Measurements from ENCODE around the gene EIF5.

The EIF5 gene

DNA sequence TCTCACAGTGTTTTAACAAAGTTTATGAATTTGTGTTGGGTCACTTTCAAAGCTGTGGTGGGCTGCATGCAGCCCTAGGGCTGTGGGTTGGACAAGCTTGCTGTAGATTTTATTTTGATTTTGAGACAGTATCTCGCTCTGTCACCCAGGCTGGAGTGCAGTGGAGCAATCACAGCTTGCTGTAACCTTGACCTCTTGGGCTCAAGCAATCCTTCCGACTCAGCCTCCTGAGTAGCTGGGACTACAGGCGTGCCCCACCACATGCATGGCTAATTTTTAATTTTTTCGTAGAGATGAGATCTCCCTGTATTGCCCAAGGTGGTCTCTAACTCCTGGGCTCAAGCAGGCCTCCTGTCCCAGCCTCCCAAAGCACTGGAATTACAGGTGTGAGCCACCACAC is 56.6 kb downstream of the EIF5 start:
- peaks cover 2% of the 10 kb centered on the region for H3K4me1 ChIP-seq (ENCODE audit: control insufficient read depth, low read depth, low read length)
- no peak overlapping the region for H3K27ac ChIP-seq (ENCODE audit: low read depth, low read length)
- H2AK5ac ChIP-seq (ENCODE audit: low read length), result no peak overlapping the region
- no peak overlapping the region for H2BK5ac ChIP-seq (ENCODE audit: low read length)
- no peak overlapping the region for H3K18ac ChIP-seq (ENCODE audit: low read length)
- H4K8ac ChIP-seq (ENCODE audit: low read depth, low read length), result no peak overlapping the region
- H2BK120ac ChIP-seq (ENCODE audit: low read depth, low read length), result no peak overlapping the region
- DNase-seq, result no peak
- no peak overlapping the region for H3K4me2 ChIP-seq (ENCODE audit: low read length)
- H3K79me2 ChIP-seq (ENCODE audit: control insufficient read depth, insufficient read depth, low read length), result peaks cover 63% of the 10 kb centered on the region
- H3K23ac ChIP-seq (ENCODE audit: low read length), result no peak overlapping the region
- no CpG with 5 or more reads among the region's 4 CpGs for WGBS (ENCODE audit: extremely low coverage, insufficient coverage, low lambda C conversion rate)
- H3K56ac ChIP-seq (ENCODE audit: low read length), result no peak overlapping the region
- H3K36me3 ChIP-seq (ENCODE audit: control insufficient read depth, insufficient read depth, low read length), result no peaks in the 10 kb centered on the region
- H3K27me3 ChIP-seq (ENCODE audit: insufficient read depth, low read length, poor library complexity), result no peaks in the 10 kb centered on the region
- H3K79me1 ChIP-seq (ENCODE audit: low read length), result peaks cover 11% of the 10 kb centered on the region
- H3K9ac ChIP-seq (ENCODE audit: low read length), result no peak overlapping the region
- no peak overlapping the region for H2BK15ac ChIP-seq (replicated peaks; ENCODE audit: low read depth)
- no peak overlapping the region for H3K4me3 ChIP-seq (ENCODE audit: low read length)
- no peak overlapping the region for H4K5ac ChIP-seq (ENCODE audit: low read length)
- H3K4ac ChIP-seq (ENCODE audit: low read depth, low read length), result no peak overlapping the region

DNA sequence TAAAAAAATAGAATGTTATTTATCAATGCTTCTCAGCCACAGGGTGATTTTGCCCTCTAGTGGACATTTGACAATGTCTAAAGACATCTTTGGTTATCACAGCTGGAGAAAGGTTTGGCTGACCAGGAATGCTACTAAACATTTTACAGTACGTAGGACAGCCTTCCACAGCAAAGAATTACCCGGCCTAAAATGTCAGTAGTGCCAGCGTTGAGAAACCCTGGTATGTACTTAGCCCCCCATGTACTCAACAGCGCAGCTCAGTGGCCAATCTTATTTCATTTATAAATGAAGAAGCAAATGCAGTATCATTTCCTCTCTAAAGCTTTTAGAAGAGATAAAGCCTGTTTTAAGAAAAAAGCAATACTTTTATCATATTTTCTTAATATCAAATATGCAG is 57.0 kb downstream of the EIF5 start:
- DNase-seq, result peak; percentile 63
- Histone ChIP-seq H3K9ac (ENCODE audit: low read length) (no peak overlapping the region), H2AK5ac (ENCODE audit: low read length) (no peak overlapping the region), H3K36me3 (ENCODE audit: control insufficient read depth, insufficient read depth, low read length) (no peaks in the 10 kb centered on the region), H4K8ac (ENCODE audit: low read depth, low read length) (no peak overlapping the region), H3K23ac (ENCODE audit: low read length) (no peak overlapping the region), H4K5ac (ENCODE audit: low read length) (no peak overlapping the region), H3K4me1 (ENCODE audit: control insufficient read depth, low read depth, low read length) (peaks cover 2% of the 10 kb centered on the region), H3K27me3 (ENCODE audit: insufficient read depth, low read length, poor library complexity) (no peaks in the 10 kb centered on the region), H3K56ac (ENCODE audit: low read length) (no peak overlapping the region), H3K18ac (ENCODE audit: low read length) (no peak overlapping the region), H3K79me1 (ENCODE audit: low read length) (peaks cover 10% of the 10 kb centered on the region), H3K4me2 (ENCODE audit: low read length) (no peak overlapping the region), H3K4me3 (ENCODE audit: low read length) (no peak overlapping the region), H3K4ac (ENCODE audit: low read depth, low read length) (no peak overlapping the region), H3K27ac (ENCODE audit: low read depth, low read length) (no peak overlapping the region), H2BK5ac (ENCODE audit: low read length) (no peak overlapping the region), H2BK15ac (replicated peaks; ENCODE audit: low read depth) (no peak overlapping the region), H3K79me2 (ENCODE audit: control insufficient read depth, insufficient read depth, low read length) (peaks cover 63% of the 10 kb centered on the region), H2BK120ac (ENCODE audit: low read depth, low read length) (no peak overlapping the region)
- no CpG with 5 or more reads among the region's 4 CpGs for WGBS (ENCODE audit: extremely low coverage, insufficient coverage, low lambda C conversion rate)

DNA sequence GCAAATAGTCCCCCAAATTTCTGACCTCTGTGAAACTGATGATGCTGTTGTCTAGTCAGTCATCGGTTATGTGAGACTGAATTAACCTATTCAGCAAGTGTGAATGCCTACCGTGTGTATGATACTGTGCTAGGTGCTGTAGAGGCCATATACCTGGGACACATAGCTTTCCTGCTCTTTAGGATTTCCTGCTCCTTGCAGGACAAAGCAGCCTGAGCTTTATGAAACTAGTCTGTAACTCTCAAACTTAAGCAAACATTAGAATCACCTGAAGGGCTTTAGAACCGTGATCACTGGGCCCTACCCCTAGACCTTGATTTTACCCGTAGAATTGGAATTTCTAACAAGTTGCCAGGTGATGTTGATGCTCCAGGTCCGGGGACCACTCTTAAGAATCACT is 58.1 kb downstream of the EIF5 start:
- no CpG with 5 or more reads among the region's 5 CpGs for WGBS (ENCODE audit: extremely low coverage, insufficient coverage, low lambda C conversion rate)
- Histone ChIP-seq H2BK15ac (replicated peaks; ENCODE audit: low read depth) (no peak overlapping the region), H3K4me2 (ENCODE audit: low read length) (no peak overlapping the region), H3K23ac (ENCODE audit: low read length) (no peak overlapping the region), H2BK120ac (ENCODE audit: low read depth, low read length) (no peak overlapping the region), H3K18ac (ENCODE audit: low read length) (no peak overlapping the region), H3K79me1 (ENCODE audit: low read length) (peaks cover 10% of the 10 kb centered on the region), H2AK5ac (ENCODE audit: low read length) (no peak overlapping the region), H3K9ac (ENCODE audit: low read length) (no peak overlapping the region), H3K4ac (ENCODE audit: low read depth, low read length) (no peak overlapping the region), H3K36me3 (ENCODE audit: control insufficient read depth, insufficient read depth, low read length) (no peaks in the 10 kb centered on the region), H3K27ac (ENCODE audit: low read depth, low read length) (no peak overlapping the region), H3K4me3 (ENCODE audit: low read length) (no peak overlapping the region), H4K5ac (ENCODE audit: low read length) (no peak overlapping the region), H3K79me2 (ENCODE audit: control insufficient read depth, insufficient read depth, low read length) (peaks cover 59% of the 10 kb centered on the region), H4K8ac (ENCODE audit: low read depth, low read length) (no peak overlapping the region), H3K56ac (ENCODE audit: low read length) (no peak overlapping the region), H3K27me3 (ENCODE audit: insufficient read depth, low read length, poor library complexity) (no peaks in the 10 kb centered on the region), H2BK5ac (ENCODE audit: low read length) (no peak overlapping the region), H3K4me1 (ENCODE audit: control insufficient read depth, low read depth, low read length) (peaks cover under 1% of the 10 kb centered on the region)
- no peak for DNase-seq

DNA sequence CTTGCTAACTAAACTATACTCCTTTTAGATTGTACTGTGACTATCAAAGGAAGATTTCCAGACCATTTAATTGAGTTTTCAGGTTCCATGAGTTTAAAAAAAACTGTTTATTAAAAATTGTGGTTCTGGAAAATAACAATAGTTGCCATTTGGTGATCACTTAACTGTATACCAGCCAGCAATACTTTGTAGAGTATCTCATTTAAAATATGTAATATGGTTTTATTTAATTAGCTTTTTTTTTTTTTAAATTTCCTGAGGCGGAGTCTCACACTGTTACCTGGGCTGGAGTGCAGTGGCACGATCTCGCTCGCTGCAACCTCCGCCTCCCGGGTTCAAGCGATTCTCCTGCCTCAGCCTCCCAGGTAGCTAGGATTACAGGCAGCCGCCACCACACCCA is 58.5 kb downstream of the EIF5 start:
- Histone ChIP-seq H3K4ac (ENCODE audit: low read depth, low read length) (no peak overlapping the region), H3K18ac (ENCODE audit: low read length) (no peak overlapping the region), H3K4me2 (ENCODE audit: low read length) (no peak overlapping the region), H3K4me3 (ENCODE audit: low read length) (no peak overlapping the region), H4K5ac (ENCODE audit: low read length) (no peak overlapping the region), H3K56ac (ENCODE audit: low read length) (no peak overlapping the region), H3K4me1 (ENCODE audit: control insufficient read depth, low read depth, low read length) (no peaks in the 10 kb centered on the region), H2BK15ac (replicated peaks; ENCODE audit: low read depth) (no peak overlapping the region), H3K27me3 (ENCODE audit: insufficient read depth, low read length, poor library complexity) (no peaks in the 10 kb centered on the region), H3K79me1 (ENCODE audit: low read length) (peaks cover 10% of the 10 kb centered on the region), H2BK120ac (ENCODE audit: low read depth, low read length) (no peak overlapping the region), H3K79me2 (ENCODE audit: control insufficient read depth, insufficient read depth, low read length) (peaks cover 56% of the 10 kb centered on the region), H2BK5ac (ENCODE audit: low read length) (no peak overlapping the region), H3K23ac (ENCODE audit: low read length) (no peak overlapping the region), H3K27ac (ENCODE audit: low read depth, low read length) (no peak overlapping the region), H3K36me3 (ENCODE audit: control insufficient read depth, insufficient read depth, low read length) (no peaks in the 10 kb centered on the region), H3K9ac (ENCODE audit: low read length) (no peak overlapping the region), H2AK5ac (ENCODE audit: low read length) (no peak overlapping the region), H4K8ac (ENCODE audit: low read depth, low read length) (no peak overlapping the region)
- no peak for DNase-seq
- WGBS (ENCODE audit: extremely low coverage, insufficient coverage, low lambda C conversion rate), result no CpG with 5 or more reads among the region's 8 CpGs

DNA sequence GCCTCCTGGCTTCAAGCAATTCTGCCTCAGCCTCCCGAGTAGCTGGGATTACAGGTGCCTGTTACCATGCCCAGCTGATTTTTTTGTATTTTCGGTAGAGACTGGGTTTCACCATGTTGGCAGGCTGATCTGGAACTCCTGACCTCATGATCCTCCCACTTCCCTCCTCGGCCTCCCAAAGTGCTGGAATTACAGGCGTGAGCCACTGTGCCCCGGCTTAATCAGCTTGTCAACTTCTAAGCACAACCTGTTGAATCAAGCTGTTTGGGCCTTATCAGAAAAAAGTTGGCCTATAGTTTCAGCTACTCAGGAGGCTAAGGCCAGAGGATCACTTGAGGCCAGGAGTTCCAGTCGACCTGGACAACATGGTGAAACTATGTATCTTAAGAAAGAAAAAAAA is 59.0 kb downstream of the EIF5 start:
- H2BK120ac ChIP-seq (ENCODE audit: low read depth, low read length), result no peak overlapping the region
- peak; percentile 71 for DNase-seq
- H3K4ac ChIP-seq (ENCODE audit: low read depth, low read length), result no peak overlapping the region
- no peak overlapping the region for H2BK15ac ChIP-seq (replicated peaks; ENCODE audit: low read depth)
- no peaks in the 10 kb centered on the region for H3K4me1 ChIP-seq (ENCODE audit: control insufficient read depth, low read depth, low read length)
- H3K79me1 ChIP-seq (ENCODE audit: low read length), result peaks cover 11% of the 10 kb centered on the region
- no peak overlapping the region for H2AK5ac ChIP-seq (ENCODE audit: low read length)
- no peak overlapping the region for H2BK5ac ChIP-seq (ENCODE audit: low read length)
- no peak overlapping the region for H4K8ac ChIP-seq (ENCODE audit: low read depth, low read length)
- WGBS (ENCODE audit: extremely low coverage, insufficient coverage, low lambda C conversion rate), result no CpG with 5 or more reads among the region's 6 CpGs
- no peaks in the 10 kb centered on the region for H3K27me3 ChIP-seq (ENCODE audit: insufficient read depth, low read length, poor library complexity)
- H3K18ac ChIP-seq (ENCODE audit: low read length), result no peak overlapping the region
- no peaks in the 10 kb centered on the region for H3K36me3 ChIP-seq (ENCODE audit: control insufficient read depth, insufficient read depth, low read length)
- no peak overlapping the region for H3K23ac ChIP-seq (ENCODE audit: low read length)
- no peak overlapping the region for H3K56ac ChIP-seq (ENCODE audit: low read length)
- H3K4me2 ChIP-seq (ENCODE audit: low read length), result no peak overlapping the region
- H3K4me3 ChIP-seq (ENCODE audit: low read length), result no peak overlapping the region
- peaks cover 55% of the 10 kb centered on the region for H3K79me2 ChIP-seq (ENCODE audit: control insufficient read depth, insufficient read depth, low read length)
- peak overlapping the region; percentile 22 for H3K27ac ChIP-seq (ENCODE audit: low read depth, low read length)
- H3K9ac ChIP-seq (ENCODE audit: low read length), result no peak overlapping the region
- H4K5ac ChIP-seq (ENCODE audit: low read length), result no peak overlapping the region
